HG03280 (cell line): ENCODE results near the gene RGMB.
A peak's percentile ranks its signal among the peaks of the same experiment; 100 is the strongest.

Experiments
- ATAC-seq: cut with Tn5 transposase; IDR thresholded peaks from one replicate; pipeline ENCODE4 v1.9.1; 2021; ENCODE audit warnings: mild to moderate bottlenecking, moderate library complexity; ENCODE audit not compliant: unreplicated experiment

The RGMB gene

DNA sequence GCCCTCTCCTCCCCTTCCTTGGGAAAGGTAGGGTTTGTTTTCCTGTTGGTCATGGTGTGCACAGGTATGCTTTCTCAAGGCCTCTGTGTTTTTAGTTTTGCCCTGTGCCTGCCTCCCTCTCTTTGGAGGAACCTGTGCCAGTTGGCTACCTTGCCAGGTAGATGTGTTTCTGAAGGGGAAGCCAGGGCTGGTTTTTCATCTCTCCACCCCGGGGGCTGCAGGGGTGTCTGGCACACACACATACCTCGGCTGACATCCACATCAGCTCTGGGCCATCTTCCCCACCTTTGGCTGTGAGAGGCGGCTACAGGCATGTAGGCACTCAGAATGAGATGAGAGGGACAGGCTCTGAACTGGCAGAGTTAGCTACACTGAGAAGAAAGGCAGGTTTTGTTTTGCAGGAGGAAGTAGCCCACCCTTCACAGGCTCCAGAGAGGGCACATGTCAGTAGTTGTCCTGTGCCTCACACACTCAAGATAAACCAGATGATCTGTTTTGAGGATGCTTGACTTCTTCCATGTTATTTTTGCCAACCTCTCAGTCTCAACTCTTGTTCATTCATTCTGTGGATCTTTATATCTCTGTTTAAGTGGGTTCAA is 9.7 kb downstream of the RGMB start:
- no peak for ATAC-seq

DNA sequence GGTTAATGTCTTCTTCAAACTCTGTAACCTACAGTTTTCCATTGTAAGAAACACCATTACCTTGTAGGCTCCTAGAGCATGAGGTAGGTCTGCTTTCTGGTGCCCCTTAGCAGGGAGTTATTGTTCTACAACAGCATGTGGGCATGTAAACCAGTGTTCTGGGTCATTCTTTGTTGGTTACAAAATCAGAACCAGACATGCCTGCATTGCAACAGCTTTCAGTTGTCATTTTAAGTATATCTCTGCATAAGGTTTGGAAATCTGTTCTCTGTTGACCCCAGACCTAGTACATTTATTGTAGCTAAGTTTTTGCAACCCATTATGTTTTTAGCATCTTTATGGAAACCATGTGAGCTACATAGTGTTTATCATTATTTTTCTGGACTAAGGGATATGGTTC is 10.9 kb downstream of the RGMB start:
- ATAC-seq = no peak

DNA sequence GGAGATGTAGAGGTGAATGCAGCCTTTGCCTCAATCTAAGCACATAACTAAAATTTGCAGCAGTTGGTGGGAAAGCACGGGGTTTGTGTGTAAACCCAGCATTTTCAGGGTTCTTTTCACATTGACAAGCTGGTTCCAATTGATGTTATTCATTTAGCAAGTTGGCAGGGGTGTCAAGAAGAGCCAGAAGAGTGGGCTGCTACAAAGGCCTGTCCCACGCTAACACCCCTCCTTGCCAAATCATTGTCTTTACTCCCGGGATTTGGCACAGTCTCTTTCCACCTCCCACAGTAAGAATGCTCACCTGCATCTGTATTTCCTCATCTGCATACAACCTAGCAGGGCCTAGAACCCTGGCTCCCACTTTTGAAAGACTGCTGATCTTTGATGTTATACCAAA is 11.8 kb downstream of the RGMB start:
- ATAC-seq = no peak

DNA sequence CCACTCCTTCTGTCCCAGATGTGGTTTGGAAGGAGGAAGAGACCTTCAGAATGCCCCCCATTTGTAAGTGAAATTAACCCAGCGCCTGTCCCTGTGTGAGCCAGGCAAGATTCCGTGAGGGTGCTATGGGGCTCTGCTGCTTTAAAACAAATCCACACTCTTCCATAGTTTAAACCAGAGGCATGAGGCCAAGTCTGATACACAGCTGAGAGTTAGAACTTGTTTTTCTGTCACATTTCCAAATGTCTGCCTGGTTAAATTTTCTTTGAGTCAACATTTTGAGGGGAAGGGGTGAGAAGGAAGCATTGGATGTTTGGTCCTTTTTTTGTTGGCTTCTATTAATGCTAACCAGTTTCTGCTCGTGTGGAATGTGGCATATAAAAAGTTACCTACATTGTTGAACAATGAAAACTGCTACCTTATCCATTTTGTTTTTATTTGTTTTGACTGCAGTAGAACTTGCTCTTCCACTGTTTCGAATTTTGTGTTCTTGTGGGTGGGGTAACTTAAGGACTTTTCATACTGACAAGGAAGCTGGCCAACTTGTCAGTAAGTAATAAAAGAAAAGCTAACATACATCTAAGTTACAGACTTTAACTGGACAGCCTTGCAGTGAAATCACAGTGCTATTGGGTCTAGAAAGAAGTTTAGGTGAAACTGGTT is 12.9 kb downstream of the RGMB start:
- no peak for ATAC-seq

DNA sequence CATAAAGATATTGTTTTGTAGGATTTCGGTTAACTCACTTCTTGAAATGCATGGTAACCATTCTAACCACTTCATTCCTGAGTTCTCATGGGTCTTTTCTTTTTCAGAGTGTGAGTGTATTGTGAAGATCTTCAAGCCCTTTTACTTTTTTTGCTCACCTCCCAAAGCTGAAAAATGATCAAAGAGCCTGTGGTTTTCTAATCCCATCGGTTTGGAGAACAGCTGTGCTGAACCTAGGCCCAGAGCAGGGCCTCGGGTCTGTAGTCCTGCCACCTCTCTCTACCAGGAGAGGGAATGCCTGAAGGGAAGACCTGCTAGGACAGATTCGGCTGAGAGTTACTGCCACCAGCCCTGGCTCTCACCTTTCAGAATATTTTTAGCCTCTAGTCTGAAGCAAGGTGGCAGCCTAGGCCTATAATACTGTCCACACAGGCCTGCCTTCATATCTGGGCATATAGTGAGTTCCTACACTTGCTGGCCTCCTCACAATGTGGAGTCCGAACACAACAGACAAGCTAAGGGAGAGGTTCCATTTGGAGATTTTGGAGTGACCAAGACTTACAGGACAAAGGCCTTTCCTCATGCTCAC is 13.8 kb downstream of the RGMB start:
- no peak for ATAC-seq

DNA sequence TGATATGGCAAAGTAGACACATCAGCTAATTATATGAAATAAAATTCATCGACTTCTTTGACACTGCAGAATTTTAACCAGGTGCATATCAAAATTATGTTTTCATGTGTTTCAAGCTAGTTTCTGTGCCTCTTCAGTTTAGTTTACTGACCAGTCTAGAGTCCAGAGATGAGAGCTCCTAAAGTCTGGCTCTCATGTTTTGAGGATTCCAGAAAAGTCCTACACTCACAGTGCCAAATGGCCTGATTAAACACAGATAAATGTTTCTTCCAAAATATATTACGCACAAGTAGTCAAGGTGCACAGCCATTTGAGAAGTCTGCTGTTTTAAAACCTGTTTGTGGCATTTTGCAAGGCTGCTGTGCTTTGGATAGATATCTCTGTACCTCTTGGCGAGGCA is 15.6 kb downstream of the RGMB start:
- ATAC-seq = no peak

DNA sequence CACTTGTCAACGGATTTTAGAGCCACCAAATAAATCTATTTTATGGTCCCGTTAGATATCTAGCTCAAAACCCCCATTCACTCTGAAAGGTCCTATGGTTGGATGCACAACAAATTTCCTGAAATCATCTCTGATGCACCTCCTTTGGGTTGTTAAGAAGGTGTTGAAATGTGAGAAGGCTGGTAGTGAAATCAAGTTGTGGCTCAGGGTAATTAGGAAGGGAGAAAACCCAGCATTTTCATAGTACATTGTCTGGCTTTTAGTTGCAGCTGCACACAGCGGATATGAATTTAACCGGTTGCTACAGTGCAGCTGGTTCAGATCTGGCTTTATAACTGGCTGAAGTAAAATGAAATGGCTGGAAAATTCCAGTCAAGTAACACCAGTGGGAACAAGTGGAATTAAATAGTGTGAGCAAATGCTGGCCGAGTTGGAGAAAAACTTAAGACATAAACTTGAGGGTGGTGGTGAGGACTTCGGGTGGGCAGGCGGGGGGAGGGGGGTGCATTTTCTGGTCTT is 17.6 kb downstream of the RGMB start:
- ATAC-seq = no peak

DNA sequence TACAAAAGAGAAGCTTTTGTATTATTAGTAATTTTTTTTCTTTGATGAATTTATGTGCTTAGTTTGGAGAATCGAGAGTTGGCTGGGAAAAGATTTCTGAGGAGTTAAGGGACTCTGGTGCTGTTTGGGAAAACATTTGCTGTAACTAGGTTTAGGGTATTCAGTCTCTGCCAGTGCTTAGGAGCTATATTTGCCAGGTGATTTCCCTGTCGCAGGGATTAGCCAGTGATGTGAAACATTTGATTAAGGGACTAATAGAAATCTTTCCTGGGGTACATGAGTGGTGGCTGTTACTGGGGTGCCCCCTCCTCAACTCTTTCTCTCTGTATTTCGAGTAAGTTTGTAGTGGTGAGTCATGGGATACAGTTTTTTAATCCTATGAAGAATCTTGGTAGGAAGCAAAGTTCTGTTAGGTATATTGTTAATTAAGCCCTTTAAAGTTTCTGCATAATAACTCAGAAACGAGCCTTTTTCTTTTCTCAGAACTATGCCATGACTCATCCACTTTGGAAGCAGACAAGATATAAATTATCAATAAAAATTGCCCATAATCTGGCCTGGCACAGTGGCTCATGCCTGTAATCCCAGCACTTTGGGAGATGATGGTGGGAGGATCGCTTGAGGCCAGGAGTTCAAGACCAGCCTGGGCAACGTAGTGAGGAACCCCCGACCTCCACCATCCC is 18.6 kb downstream of the RGMB start:
- ATAC-seq = no peak

DNA sequence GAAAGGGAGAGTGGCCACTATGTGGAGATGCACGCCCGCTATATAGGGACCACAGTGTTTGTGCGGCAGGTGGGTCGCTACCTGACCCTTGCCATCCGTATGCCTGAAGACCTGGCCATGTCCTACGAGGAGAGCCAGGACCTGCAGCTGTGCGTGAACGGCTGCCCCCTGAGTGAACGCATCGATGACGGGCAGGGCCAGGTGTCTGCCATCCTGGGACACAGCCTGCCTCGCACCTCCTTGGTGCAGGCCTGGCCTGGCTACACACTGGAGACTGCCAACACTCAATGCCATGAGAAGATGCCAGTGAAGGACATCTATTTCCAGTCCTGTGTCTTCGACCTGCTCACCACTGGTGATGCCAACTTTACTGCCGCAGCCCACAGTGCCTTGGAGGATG is 19.8 kb downstream of the RGMB start:
- no peak for ATAC-seq

DNA sequence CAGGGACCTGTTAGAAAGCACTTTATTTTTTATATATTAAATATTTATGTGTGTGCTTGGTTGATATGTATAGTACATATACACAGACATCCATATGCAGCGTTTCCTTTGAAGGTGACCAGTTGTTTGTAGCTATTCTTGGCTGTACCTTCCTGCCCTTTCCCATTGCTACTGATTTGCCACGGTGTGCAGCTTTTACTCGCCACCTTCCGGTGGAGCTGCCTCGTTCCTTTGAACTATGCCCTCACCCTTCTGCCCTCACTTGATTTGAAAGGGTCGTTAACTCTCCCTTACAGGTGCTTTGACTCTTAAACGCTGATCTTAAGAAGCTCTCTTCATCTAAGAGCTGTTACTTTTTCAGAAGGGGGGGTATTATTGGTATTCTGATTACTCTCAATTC is 20.5 kb downstream of the RGMB start:
- ATAC-seq = no peak

DNA sequence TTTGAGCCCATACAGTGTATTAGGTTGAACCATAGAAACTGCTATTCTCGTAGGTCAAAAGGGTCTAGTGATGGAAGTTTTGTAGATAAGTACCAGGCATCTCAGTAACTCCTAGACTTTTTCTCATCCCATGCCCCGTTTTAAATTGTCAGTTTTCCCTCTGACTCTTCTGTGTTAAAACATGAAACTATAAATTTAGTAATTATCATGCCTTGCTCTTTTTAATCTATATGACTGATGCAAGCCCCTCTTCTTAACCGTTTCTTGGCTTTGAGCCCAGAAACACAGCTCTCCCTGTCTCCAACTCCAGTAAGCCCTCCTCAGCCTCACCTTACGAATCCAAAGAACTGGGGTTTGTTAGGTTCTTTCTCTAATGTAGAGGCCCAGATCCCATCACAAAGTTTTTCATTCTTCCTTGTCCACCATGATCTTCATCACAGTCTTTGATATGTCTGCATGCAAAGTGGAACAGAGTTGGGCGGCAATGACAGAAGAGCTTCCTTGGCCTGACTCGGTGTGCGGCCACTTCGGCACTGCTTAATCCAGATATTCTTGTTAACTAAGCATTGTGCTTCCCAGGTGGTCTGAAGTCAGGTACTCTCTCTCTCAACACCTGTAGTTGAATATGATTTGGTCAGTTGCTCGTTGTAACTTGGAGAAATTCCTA is 21.1 kb downstream of the RGMB start:
- no peak for ATAC-seq

DNA sequence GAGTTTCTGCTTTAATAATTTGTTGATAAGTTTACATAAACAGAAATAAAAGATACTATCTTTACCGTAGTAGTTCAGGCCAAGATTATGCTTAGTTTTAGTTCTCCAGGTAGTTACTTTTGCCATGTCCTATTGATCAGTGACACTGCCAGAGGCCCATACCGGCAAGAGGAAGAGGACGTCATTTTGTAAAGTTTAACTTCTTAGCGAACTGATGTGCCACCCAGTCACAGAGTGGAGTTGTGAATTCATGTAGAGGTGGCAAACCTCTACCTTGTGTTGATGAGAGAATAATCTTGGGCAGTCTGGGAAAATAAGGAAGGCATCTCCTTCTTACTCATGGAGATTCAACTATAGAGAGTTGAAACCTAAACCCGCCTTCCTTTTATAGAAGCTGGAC is 21.8 kb downstream of the RGMB start:
- ATAC-seq = no peak

DNA sequence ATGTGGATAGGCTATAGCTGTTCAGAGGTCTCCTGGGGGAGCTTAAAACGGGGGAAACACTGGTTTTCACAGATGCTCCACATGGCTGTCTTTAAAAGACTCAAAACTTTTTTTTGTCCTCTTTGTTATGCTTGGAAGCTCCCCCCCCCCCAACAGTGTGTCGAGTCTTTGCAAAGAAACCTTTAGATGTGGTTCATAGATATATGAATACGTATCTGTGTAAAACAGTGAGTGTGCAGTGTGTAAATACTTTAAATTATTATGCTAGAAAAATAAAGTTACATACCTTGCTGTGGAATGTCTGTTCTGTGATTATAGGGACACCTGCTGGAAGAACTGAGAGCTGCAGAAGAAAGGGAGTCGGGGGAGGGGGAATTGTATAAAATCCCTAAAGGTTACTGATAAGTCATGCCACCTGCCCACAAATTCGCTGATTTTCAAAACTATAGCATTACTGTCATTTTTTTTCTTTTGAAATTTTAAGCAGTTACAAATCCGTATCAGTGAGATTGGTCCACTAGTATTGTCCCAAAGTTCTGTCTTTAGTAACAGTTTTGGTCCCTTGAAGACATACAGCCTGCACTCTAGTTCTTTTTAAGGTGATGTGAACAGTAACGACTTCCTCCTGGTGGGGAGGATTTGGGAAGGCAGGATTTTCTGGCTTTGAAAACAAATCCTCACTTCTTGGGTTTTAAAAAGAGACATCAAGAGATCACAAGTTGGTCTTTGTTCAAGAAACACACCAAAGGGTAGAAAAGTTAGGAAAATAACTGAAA is 22.9 kb downstream of the RGMB start:
- ATAC-seq = peak; percentile 89

DNA sequence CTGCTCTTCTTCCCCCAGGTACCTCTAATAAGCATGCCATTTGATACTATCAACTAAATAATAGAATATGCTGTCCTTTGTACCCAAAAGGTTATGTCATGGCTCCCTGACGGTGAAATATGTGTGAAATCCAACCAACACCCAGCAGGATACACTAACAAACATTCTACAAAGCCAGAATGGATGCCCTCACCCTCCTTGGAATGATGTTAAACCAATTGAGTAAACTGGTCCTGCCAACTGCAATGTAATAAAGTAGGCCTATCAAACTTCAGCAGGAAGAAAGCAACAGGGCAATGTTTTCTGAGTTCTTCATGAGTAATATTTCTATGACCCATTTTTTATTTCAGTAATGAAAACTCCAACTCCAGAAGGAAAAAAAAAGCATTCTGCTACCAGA is 24.9 kb downstream of the RGMB start:
- ATAC-seq = no peak

DNA sequence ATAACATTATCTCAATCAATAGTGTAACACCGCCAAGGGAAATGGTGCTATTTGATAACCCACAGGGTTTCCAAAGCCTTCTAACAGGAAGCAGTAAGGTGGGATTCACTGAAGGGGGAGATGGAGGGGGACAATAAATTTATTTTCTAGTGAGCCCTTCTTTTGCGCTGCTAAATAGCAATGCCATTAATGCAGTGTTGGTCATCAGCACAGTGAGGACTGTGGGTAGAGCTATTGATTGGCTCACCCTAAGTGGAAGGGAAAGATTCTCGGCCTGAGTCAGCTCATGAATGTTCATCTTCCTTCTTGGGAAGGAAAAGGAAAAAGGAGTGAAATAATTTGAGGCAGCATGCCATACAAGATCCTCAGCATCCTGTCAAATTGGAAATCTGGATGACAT is 25.4 kb downstream of the RGMB start:
- ATAC-seq = no peak

DNA sequence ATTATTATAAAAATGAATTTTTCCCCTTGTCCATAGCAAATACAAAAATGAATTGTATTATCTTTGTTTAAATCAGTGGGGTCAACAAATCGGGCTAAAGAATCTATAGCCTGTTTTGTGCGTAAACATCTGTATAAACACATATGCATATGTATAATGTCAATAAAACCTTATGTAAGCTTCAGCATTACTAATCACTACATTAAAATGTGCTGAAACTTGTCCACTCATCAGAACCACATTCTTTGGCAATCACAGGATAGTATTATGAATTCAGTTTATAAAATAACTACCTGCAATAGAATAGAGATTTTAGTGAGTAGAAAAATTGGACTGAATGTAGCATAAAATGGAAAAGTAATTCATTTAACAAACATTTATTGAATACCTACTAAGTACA is 30.6 kb downstream of the RGMB start:
- no peak for ATAC-seq

DNA sequence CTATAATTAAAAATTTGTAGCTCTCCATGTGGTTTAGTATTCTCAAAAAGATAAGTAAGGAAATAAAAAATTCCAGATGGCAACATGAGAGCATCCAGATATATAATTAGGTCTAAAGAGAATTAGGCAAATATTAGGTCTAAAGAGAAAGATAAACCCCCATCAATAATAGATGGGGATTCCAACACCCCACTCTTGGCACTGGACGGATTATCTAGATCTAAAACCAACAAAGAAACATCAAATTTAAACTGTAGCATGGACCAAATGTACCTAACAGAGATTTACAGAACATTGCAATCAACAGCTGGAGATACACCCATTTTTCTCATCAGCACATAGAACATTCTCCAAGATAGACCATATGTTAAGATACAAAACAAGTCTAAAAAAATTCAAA is 31.6 kb downstream of the RGMB start:
- no peak for ATAC-seq

DNA sequence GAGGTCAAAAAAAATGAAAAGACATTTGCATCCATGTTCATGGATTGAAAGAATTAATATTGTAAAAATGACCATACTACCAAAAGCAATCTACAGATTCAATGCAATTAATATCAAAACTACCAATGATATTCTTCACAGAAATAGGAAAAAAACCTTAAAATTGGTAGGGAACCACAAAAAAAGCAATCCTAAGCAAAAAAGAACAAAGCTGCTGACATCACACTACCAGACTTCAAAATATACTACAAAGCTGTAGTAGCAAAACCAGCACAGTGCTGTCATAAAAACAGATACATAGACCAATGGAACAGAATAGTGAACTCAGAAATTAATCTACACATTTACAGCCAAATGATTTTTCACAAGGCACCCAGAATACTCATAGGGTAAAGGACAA is 34.3 kb downstream of the RGMB start:
- no peak for ATAC-seq

DNA sequence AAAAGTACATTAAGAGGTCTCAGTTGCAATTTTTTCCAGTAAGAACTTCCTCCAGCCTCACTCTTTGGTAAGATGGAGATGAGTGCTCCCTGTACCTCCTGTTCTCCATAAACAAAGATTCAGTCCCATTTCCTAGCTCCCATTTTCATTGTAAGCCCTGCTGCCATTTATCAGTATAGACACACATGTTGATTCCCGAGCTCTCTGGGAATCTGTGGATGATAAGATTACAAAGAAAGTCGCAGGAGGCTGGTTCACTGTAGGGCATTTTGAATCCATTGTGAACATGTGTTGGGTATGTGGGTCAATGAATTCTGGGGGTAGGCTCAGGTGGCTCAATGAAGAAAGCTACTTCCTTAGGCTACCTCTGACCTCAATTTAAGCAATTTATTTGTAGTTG is 36.7 kb downstream of the RGMB start:
- ATAC-seq = no peak

DNA sequence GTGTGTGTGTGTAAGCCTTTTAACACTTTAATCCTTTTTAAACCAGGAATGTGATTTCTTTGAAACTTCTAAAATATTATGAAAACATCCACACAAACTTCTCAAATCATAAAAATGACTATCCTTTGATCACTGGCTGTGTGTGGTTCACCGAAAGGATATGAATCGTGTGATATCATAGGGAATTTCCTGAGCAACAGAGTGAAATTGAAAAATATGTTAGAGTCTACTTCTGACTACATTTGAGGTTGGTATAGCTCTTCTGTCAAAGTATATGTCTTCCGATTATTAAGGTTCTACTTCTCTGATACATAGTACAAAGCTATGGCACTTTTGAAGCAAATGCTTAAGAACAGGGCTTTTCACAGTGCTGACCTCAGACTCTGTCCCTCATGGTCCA is 40.3 kb downstream of the RGMB start:
- ATAC-seq = no peak
